Sigmoid colon (tissue), 4 donors: ENCODE measurements around the gene CCNL1.

Experiments
- EP300 ChIP-seq, 4 donors: sonication (generic); formaldehyde crosslinking; IDR thresholded peaks; one replicate each; pipeline ENCODE4 v1.6.1; 2017; ENCODE audit warnings: antibody characterized with exemption in 4 of 4
- TF ChIP-seq, protein P1 (sequence below), 4 experiments: fragments of 450-650 bp in 3 of 4; fragments of 200-600 bp in 1 of 4; IDR thresholded peaks; one replicate each; pipeline ENCODE4 v1.5.1; 2016 to 2019; ENCODE audit warnings: antibody characterized with exemption in 4 of 4, mild to moderate bottlenecking in 3 of 4, moderate library complexity in 2 of 4

DNA sequence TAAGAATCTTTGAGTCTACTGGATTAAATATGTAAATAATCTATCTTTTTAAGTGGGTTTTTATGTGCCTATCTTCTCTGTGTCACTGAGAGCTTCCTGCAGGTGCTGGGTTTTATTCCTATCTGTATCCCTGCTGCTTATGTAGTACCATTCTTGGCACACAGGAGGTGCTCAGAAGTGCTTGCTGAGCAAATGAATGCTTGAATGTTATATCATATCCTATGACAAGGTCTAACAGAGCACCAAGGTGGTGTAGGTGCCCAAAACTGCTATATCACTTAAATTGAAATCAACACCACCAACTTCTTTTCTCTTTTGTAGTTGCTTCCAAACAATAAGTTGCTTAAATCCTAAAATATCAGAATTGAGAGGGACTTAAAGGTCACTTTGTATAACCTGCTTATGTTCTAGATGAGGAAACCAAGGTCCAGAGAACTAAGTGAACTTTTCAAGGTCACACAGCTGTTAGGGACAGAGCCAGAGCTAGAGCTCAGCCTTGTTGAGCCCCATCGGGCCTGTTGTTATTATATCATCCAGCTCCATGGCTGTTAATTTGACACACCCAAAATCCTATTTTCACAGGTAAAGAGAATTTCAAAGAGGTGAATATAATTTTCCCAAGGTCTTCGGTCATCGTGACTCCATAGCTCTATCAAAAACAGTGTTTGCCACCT, 46.0 kb downstream of the CCNL1 start:
- TF ChIP-seq, protein P1, sequence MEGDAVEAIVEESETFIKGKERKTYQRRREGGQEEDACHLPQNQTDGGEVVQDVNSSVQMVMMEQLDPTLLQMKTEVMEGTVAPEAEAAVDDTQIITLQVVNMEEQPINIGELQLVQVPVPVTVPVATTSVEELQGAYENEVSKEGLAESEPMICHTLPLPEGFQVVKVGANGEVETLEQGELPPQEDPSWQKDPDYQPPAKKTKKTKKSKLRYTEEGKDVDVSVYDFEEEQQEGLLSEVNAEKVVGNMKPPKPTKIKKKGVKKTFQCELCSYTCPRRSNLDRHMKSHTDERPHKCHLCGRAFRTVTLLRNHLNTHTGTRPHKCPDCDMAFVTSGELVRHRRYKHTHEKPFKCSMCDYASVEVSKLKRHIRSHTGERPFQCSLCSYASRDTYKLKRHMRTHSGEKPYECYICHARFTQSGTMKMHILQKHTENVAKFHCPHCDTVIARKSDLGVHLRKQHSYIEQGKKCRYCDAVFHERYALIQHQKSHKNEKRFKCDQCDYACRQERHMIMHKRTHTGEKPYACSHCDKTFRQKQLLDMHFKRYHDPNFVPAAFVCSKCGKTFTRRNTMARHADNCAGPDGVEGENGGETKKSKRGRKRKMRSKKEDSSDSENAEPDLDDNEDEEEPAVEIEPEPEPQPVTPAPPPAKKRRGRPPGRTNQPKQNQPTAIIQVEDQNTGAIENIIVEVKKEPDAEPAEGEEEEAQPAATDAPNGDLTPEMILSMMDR (IDR thresholded peaks at IDR 0.05), result no peak
- TF ChIP-seq EP300 (IDR thresholded peaks at IDR 0.05), result no peak
